ENCODE data around the gene TIGD3. TPM values are rescaled to one million over a fixed set of nuclear protein-coding genes. Genes with fewer than 3 reads are reported as not detected.
A peak's percentile ranks its signal among the peaks of the same experiment; 100 is the strongest.

TIGD3 gene
- total and polyA plus RNA-seq, 4 donors = 1.4 to 3.7 (median 2.4) TPM

- Histone ChIP-seq H3K36me3 (ENCODE audit: control insufficient read depth, insufficient read depth, low read length) (peaks cover 2% of the 10 kb centered on the region), H3K27ac (ENCODE audit: low read depth, low read length) (no peak overlapping the region), H3K9me3 (ENCODE audit: control insufficient read depth, insufficient read depth, low read length) (no peaks in the 10 kb centered on the region), H3K4me3 (ENCODE audit: low read depth, low read length) (no peak overlapping the region), H3K4me1 (ENCODE audit: control insufficient read depth, insufficient read depth, low read length) (peaks cover 25% of the 10 kb centered on the region), H3K27me3 (ENCODE audit: control insufficient read depth, insufficient read depth, low read length) (no peaks in the 10 kb centered on the region)
- no peak for DNase-seq (ENCODE audit: low read depth in 4 of 6, low spot score in 6 of 6)
- 53% methylated on average over 12 of the region's 19 CpGs for WGBS (ENCODE audit: insufficient coverage)
These were observed 23.8 kb downstream of the TIGD3 start for GRCh38 chr11:65378208-65378927.

GRCh38 chr11:65378928-65379638 is 24.5 kb downstream of the TIGD3 start:
- Histone ChIP-seq H3K27me3 (ENCODE audit: control insufficient read depth, insufficient read depth, low read length) (no peaks in the 10 kb centered on the region), H3K4me1 (ENCODE audit: control insufficient read depth, insufficient read depth, low read length) (peaks cover 25% of the 10 kb centered on the region), H3K27ac (ENCODE audit: low read depth, low read length) (no peak overlapping the region), H3K4me3 (ENCODE audit: low read depth, low read length) (no peak overlapping the region), H3K36me3 (ENCODE audit: control insufficient read depth, insufficient read depth, low read length) (peaks cover 2% of the 10 kb centered on the region), H3K9me3 (ENCODE audit: control insufficient read depth, insufficient read depth, low read length) (no peaks in the 10 kb centered on the region)
- WGBS (ENCODE audit: insufficient coverage) = 76% methylated on average over 12 of the region's 14 CpGs
- DNase-seq (ENCODE audit: low read depth in 4 of 6, low spot score in 6 of 6) = no peak

GRCh38 chr11:65379698-65380459 is 25.3 kb downstream of the TIGD3 start:
- H3K9me3 ChIP-seq (ENCODE audit: control insufficient read depth, insufficient read depth, low read length) = no peaks in the 10 kb centered on the region
- WGBS (ENCODE audit: insufficient coverage) = 95% methylated on average over 9 of the region's 13 CpGs
- H3K4me3 ChIP-seq (ENCODE audit: low read depth, low read length) = no peak overlapping the region
- H3K4me1 ChIP-seq (ENCODE audit: control insufficient read depth, insufficient read depth, low read length) = peaks cover 25% of the 10 kb centered on the region
- DNase-seq (ENCODE audit: low read depth in 4 of 6, low spot score in 6 of 6) = no peak
- no peak overlapping the region for H3K27ac ChIP-seq (ENCODE audit: low read depth, low read length)
- H3K27me3 ChIP-seq (ENCODE audit: control insufficient read depth, insufficient read depth, low read length) = no peaks in the 10 kb centered on the region
- H3K36me3 ChIP-seq (ENCODE audit: control insufficient read depth, insufficient read depth, low read length) = peaks cover 2% of the 10 kb centered on the region

- no peak overlapping the region for H3K27ac ChIP-seq (ENCODE audit: low read depth, low read length)
- 91% methylated on average over 16 of the region's 16 CpGs for WGBS (ENCODE audit: insufficient coverage)
- DNase-seq (ENCODE audit: low read depth in 4 of 6, low spot score in 6 of 6) = no peak
- H3K36me3 ChIP-seq (ENCODE audit: control insufficient read depth, insufficient read depth, low read length) = peaks cover 2% of the 10 kb centered on the region
- H3K9me3 ChIP-seq (ENCODE audit: control insufficient read depth, insufficient read depth, low read length) = no peaks in the 10 kb centered on the region
- no peak overlapping the region for H3K4me3 ChIP-seq (ENCODE audit: low read depth, low read length)
- H3K27me3 ChIP-seq (ENCODE audit: control insufficient read depth, insufficient read depth, low read length) = no peaks in the 10 kb centered on the region
- peaks cover 25% of the 10 kb centered on the region for H3K4me1 ChIP-seq (ENCODE audit: control insufficient read depth, insufficient read depth, low read length)
These were observed 26.0 kb downstream of the TIGD3 start for GRCh38 chr11:65380460-65381119.

- peak overlapping the region; percentile 36 for H3K4me3 ChIP-seq (ENCODE audit: low read depth, low read length)
- peak in 1 of 6 donors; percentile 35 for DNase-seq (ENCODE audit: low read depth in 4 of 6, low spot score in 6 of 6)
These were observed 27.1 kb downstream of the TIGD3 start for GRCh38 chr11:65381716-65382032.

GRCh38 chr11:65382033-65382803 is 27.7 kb downstream of the TIGD3 start, which contains the start of gene SLC25A45:
Gene SLC25A45 (minus strand): TSS chr11:65382646. CDS start chr11:65381951, 695 bp downstream.
- H3K9me3 ChIP-seq (ENCODE audit: control insufficient read depth, insufficient read depth, low read length) = no peaks in the 10 kb centered on the region
- H3K36me3 ChIP-seq (ENCODE audit: control insufficient read depth, insufficient read depth, low read length) = peaks cover 2% of the 10 kb centered on the region
- H3K27me3 ChIP-seq (ENCODE audit: control insufficient read depth, insufficient read depth, low read length) = no peaks in the 10 kb centered on the region
- 13% methylated on average over 22 of the region's 27 CpGs for WGBS (ENCODE audit: insufficient coverage)
- H3K4me3 ChIP-seq (ENCODE audit: low read depth, low read length) = peak within 1 kb of the TSS; percentile 36
- H3K27ac ChIP-seq (ENCODE audit: low read depth, low read length) = peak within 1 kb of the TSS; percentile 92
- DNase-seq (ENCODE audit: low read depth in 4 of 6, low spot score in 6 of 6) = peak in 3 of 6 donors; percentile 25 to 75 (median 62)
- peaks cover 37% of the 10 kb centered on the region for H3K4me1 ChIP-seq (ENCODE audit: control insufficient read depth, insufficient read depth, low read length)

More at GRCh38 chr11:65381716-65382032, 27.1 kb downstream of the TIGD3 start:
- 28% methylated on average over 4 of the region's 6 CpGs for WGBS (ENCODE audit: insufficient coverage)
- H3K4me1 ChIP-seq (ENCODE audit: control insufficient read depth, insufficient read depth, low read length) = peaks cover 33% of the 10 kb centered on the region
- H3K36me3 ChIP-seq (ENCODE audit: control insufficient read depth, insufficient read depth, low read length) = peaks cover 2% of the 10 kb centered on the region
- no peaks in the 10 kb centered on the region for H3K9me3 ChIP-seq (ENCODE audit: control insufficient read depth, insufficient read depth, low read length)
- peak overlapping the region; percentile 92 for H3K27ac ChIP-seq (ENCODE audit: low read depth, low read length)
- no peaks in the 10 kb centered on the region for H3K27me3 ChIP-seq (ENCODE audit: control insufficient read depth, insufficient read depth, low read length)

GRCh38 chr11:65382804-65383368 is 28.3 kb downstream of the TIGD3 start:
- Histone ChIP-seq H3K4me3 (ENCODE audit: low read depth, low read length) (peak overlapping the region; percentile 36), H3K4me1 (ENCODE audit: control insufficient read depth, insufficient read depth, low read length) (peaks cover 41% of the 10 kb centered on the region), H3K27ac (ENCODE audit: low read depth, low read length) (peak overlapping the region; percentile 92), H3K9me3 (ENCODE audit: control insufficient read depth, insufficient read depth, low read length) (no peaks in the 10 kb centered on the region), H3K36me3 (ENCODE audit: control insufficient read depth, insufficient read depth, low read length) (peaks cover 2% of the 10 kb centered on the region), H3K27me3 (ENCODE audit: control insufficient read depth, insufficient read depth, low read length) (no peaks in the 10 kb centered on the region)
- no peak for DNase-seq (ENCODE audit: low read depth in 4 of 6, low spot score in 6 of 6)
- WGBS (ENCODE audit: insufficient coverage) = 33% methylated on average over 10 of the region's 12 CpGs

GRCh38 chr11:65383778-65384177 is 29.2 kb downstream of the TIGD3 start:
- Histone ChIP-seq H3K9me3 (ENCODE audit: control insufficient read depth, insufficient read depth, low read length) (no peaks in the 10 kb centered on the region), H3K27me3 (ENCODE audit: control insufficient read depth, insufficient read depth, low read length) (no peaks in the 10 kb centered on the region), H3K4me3 (ENCODE audit: low read depth, low read length) (no peak overlapping the region), H3K27ac (ENCODE audit: low read depth, low read length) (no peak overlapping the region), H3K4me1 (ENCODE audit: control insufficient read depth, insufficient read depth, low read length) (peaks cover 44% of the 10 kb centered on the region), H3K36me3 (ENCODE audit: control insufficient read depth, insufficient read depth, low read length) (peaks cover 3% of the 10 kb centered on the region)
- 83% methylated on average over 4 of the region's 6 CpGs for WGBS (ENCODE audit: insufficient coverage)
- DNase-seq (ENCODE audit: low read depth in 4 of 6, low spot score in 6 of 6) = no peak
